GM19455 (cell line): ENCODE data around the gene NTRK1.

Source experiments
- ATAC-seq: cut with Tn5 transposase; IDR thresholded peaks from one replicate; pipeline ENCODE4 v1.9.1; 2021; ENCODE audit not compliant: unreplicated experiment

NTRK1 gene

DNA sequence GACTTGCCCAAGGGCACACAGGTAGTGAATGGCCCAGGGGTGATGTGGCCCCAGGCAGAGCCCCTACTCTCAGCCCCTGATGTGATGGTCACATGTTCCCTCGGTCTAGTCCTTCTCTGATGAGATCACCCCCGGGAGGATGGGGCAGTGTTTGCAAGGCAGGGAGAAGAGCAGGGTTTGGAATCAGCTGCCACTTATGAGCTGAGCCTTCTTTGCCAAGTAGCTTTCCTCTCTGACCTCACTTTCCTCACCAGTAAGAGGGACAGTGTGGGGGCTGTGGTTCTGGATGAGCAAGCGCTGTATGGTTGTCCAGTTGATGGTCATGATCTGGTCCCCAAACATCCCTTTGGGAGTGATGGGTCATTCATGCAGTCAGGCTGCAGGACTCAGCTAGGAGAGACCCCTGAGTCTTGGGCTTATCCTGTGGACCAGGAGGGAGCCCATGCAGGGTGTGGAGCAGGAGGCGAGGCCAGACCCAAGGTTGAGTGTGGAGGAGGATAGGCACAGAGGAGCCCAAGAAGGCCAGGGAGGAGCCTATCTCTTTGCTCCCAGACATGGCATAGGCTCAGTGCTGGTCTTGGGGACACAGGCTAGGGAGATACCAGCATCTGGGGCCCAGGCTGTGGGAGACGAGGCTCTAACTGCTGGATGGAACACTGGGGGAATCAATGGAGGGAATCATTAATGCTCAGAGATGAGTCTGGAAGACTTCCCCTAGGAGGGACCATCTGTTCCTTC is 16.9 kb downstream of the NTRK1 start:
- no peak for ATAC-seq

DNA sequence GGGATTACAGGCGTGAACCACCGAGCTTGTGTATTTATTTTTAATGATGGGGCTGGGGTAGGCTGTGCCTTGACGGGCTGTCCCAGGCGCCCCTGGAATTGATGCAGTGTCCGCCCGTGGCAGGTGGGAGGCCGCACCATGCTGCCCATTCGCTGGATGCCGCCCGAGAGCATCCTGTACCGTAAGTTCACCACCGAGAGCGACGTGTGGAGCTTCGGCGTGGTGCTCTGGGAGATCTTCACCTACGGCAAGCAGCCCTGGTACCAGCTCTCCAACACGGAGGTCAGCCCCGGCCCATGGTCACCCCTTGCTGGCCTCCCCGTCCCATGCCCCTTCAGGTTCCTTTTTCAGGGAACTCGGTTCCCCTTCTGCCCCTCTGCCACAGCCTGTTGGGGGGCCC is 19.2 kb downstream of the NTRK1 start:
- ATAC-seq = no peak

DNA sequence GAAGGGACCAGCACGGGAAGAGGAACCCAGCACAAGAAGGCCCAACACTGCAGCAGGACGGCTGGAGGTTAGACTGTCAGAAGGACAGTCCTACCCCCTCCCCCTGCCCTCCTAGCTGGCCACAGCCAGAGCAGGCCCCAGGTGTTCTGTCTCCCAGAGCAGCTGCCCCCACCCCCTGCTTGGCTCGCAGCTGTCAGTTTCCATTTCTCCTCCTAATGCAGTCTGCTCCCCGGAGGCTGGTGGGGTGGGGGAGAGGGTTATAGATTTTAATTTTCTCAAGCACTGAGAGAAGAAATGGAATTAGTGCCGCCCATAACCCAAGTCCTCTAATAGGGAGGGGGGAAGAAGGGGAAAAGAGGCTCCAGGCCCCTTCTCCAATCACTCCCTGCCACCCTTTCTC is 19.8 kb downstream of the NTRK1 start:
- ATAC-seq = no peak

DNA sequence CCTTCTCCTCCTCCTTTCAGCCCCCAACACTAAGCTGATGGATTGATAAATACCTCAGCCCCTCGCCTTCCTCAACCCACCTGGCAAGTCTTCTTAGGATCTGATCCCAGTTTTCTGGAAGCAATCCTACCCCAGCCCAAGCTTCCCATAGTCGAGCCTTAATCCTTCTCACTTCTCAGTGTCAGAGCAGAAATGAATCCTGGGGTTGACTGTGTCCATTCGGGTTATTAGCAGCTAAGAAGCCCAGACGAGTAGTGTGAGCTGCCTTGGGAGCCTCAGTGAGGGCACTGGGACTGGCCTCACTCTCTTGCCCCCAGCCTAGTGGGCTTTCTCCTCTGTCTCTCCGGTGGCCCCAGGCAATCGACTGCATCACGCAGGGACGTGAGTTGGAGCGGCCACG is 20.4 kb downstream of the NTRK1 start:
- no peak for ATAC-seq

DNA sequence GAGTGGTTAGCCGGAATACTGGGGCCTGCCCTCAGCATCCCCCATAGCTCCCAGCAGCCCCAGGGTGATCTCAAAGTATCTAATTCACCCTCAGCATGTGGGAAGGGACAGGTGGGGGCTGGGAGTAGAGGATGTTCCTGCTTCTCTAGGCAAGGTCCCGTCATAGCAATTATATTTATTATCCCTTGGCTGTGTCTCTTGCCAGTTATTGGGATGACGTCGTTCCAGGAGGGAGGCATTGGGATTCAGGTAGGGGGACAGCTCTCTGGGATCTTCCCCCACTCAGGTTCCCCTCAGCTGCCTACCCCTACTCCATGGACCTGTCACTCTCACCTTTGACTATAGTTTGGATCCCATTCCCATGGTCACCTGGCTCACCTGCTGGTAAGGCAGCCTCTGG is 21.0 kb downstream of the NTRK1 start:
- ATAC-seq = no peak

DNA sequence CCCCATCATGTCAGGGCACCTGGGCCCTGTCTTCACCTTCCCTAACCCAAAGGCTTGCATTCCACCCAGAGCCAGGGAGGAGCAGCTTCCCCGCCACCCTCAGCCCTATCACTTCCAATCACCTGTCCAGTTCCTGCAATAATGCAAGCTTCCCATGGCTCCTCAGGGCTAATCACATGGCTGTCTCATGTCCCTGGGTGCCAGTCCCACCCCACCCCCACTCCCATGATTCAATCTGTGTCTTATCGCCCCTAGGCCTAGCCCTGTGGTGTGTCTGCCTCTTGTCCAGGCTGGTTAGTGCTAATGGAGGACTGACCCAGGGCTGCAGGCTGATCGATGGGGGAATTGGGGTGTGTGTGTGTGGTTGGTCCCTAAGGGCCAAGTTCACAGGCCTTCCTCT is 21.9 kb downstream of the NTRK1 start:
- ATAC-seq = no peak

DNA sequence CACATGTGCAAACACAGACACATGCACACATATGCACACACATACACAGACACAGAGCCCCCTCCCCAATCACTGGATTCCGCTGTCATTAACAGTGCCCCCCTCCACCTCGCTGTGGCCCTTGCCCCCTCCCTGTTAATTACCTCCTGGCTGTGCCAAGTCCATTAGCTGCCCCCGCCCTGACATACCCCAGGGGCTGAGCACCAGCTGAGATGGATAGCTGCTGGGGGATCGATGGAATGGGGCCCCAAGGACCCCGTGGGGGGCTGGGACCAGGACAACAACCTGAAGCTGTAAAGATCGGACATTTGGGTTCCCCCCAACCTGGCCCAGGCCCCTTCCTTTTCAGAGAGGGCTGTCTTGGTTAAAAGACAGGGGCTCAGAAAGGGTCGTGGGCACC is 23.3 kb downstream of the NTRK1 start:
- no peak for ATAC-seq

DNA sequence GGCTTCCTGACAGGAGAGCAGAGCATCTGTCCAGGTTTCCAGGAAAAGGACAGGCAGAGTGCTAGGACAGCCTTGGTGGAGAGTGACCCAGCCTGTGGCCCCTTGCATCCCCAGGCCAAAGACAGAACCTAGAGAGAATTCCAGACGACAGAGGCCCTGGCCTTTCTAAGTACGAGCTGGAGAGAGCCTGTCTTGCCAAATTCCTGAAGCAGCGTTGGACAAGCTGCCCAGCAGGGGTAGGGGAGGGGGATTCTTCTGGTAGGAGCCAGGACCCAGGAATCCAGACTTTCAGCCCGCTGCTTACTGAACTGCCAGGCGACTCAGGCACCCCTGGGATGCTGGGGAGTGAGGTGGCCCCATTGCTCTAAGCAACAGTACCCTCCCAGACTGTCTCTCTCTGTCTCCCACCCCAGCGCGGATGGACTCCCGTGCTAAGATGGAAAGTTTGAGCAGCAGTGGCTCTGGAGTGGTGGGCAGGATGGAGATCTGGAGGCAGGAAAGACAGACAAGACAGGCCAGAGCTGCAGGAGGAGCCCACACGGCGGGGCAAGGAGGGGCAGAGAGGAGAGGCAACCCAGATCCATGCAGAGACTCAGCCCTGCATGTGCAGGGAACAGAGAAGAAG is 24.0 kb downstream of the NTRK1 start:
- ATAC-seq = no peak

DNA sequence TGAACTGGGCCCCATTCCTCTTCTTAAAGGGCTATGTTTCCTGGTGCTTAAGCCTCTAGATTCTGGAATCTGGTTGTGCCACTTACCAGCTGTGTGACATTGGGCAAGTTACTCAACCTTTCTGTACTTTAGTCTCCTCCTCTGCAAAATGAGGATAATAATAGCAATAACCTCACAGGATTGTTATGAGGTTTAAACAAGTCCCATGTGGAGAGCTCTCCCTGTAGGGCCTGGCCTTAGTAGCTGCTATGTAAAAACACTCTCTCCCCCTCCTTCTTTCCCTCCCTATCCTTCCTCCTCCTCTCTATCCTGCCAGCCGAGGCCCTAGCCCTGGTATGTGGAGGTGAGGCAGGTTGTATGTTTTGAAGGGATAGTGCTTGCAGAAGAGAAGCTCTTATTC is 24.6 kb downstream of the NTRK1 start:
- no peak for ATAC-seq

DNA sequence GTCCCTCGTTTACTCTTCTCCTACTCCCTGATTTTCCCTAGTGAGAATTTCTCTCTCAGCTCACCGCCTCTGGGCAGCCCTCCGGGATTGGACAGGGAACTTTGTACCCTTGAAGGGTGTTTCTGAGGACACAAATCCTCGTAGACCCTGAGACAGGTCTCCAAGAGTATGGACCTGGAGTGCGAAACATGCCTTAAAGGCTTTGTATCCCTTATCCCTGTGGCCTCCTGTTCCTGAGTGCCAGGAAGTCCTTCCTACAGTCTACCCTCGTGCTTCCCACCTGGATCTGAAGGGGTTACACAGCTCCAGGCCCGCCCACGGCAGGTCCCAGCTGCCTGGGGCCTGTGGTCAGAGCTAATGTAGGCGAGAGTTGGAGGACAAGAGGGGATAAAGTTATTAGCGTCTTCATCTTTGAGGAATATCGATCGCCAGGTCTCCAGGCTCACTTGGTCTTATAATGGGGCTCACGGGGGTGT is 25.3 kb downstream of the NTRK1 start:
- no peak for ATAC-seq

DNA sequence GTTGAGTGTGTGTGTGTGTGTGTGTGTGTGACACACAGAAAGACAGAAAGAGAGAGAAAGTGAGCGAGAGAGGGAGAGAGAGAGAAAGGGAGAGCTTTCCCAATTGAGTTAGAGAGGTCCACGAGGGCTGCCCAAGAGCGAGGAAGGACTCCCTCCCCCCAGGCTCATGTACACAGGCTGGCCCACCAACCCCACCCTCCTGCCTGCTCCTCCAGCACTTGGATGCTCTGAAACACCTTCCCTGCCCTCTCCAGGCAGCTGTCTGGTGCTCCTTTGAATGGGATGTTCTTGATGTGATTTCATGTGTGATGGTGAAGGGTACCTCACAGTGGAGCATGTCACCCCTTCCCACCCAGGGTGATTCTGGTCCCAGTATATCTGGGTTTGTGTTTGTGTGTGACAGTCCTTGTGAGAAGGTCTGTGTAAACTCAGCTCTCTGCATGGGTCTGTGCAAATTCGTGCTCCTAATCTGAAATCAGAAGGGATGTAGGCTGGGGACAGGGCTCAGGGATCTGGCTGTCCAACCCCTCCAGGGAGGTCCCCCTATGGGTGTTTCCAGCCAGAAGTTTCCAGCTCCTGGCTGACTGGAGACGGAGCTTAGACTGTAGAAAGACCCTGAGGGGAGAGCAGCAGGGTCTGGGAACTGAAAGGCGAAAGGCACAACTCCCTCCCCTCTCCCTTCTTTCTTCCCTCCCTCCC is 26.1 kb downstream of the NTRK1 start:
- no peak for ATAC-seq

DNA sequence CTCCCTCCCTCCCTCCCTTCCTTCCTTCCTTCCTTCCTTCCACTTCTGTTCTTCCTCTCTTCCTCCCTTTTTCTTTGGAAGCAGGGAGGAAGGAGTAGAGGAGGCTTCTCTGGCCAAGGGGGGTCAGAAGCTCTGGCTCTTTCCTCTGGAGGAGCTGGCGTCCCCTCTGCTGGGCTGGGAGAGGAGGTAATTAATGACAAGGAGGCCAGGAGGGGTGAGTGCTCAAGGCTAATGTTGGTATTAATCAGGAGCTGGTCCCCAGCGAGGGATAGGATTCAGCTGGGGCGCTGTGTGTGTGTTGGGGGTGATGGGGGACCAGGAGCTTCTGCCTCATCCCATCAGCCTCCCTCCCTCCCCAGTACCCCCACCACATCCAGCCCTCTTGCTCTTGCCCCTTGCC is 26.7 kb downstream of the NTRK1 start:
- no peak for ATAC-seq

DNA sequence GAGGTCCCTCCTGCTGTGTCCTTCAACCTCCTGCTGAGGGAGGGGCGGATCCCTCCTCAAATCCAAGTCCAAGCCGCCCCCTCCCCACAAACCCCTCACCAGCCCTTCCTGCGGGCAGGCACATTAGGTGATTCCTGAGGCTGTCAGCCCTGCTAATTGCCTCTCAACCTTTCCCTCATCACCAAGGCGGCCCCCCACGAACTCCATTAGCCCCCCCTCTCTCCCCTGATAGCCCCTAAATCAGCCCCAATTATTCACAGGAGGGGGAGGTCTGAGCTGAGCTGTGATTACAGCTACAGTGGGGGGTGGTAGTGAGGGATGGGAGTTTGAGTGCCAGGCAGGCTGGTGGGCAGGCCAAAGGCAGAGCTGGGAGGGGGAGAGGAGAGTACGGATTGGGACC is 27.1 kb downstream of the NTRK1 start:
- no peak for ATAC-seq

DNA sequence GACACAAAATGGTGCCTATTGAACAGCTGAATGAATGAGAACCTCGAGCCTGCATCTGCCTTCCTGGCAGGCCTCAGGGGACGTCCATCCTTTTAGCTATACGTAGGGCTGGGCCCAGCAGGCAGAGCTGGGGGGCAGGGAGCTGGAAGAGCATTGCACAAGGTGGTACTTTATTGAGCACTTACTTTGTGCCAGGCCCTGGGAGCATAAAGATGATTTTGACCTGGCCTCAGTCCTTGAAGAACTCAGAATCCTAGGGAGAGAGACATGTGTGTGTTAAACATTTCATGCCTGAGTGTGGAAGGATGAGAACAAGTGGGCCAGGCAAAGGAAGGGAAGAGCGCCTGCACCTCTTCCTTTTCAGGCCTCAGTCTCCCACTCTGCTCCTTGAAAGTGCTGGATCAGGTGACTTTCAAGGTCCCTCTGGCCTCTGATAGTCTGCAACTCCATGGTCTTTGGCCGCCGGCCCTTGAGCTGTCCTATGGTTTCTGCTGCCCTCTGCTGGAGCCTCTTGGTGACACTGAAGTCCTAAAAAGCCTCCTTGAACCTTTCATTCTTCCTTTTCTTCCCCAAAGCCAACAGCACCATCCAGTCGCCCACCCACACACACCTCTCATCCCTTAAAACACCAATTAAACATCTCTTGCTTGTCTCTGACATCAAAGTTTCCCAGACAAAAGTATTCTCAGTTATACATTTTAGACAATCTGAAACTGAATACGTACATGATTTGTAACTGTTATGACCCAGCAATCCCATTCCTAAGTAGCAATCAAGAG is 29.3 kb downstream of the NTRK1 start:
- no peak for ATAC-seq

DNA sequence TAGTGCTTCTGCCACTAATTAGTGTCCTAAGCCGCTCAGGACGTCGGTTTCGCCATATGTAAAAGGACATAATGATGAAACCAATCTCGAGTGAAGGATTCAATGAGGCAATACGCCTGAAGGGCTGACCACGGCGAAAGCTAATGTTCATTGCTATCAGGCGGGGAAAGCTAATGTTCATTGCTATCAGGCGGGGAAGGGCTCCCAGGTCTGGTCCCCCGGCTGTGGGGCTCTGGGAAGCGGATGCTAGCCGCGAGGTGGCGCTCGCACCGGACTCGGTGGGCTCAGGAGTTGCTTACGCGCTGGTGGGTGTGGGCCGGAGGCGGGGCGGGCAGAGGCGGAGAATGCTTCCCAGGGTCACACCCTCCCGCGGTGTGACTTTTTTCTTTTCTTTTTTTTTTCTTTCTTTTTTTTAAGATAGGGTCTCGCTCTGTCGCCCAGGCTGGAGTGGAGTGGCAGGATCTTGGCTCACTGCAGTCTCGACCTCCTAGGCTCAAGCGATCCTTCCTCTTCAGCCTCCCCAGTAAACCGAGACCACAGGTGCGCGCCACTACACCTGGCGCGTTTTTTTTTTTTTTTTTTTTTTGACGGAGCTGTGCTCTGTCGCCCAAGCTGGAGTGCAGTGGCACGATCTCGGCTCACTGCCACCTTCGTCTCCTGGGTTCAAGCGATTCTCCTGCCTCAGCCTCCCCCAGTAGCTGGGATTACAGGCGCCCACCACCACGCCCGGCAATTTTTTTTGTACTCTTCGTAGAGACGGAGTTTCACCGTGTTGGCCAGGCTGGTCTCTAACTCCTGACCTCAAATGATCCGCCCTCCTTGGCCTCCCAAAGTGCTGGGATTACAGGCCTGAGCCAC is 31.8 kb downstream of the NTRK1 start:
- ATAC-seq = no peak

DNA sequence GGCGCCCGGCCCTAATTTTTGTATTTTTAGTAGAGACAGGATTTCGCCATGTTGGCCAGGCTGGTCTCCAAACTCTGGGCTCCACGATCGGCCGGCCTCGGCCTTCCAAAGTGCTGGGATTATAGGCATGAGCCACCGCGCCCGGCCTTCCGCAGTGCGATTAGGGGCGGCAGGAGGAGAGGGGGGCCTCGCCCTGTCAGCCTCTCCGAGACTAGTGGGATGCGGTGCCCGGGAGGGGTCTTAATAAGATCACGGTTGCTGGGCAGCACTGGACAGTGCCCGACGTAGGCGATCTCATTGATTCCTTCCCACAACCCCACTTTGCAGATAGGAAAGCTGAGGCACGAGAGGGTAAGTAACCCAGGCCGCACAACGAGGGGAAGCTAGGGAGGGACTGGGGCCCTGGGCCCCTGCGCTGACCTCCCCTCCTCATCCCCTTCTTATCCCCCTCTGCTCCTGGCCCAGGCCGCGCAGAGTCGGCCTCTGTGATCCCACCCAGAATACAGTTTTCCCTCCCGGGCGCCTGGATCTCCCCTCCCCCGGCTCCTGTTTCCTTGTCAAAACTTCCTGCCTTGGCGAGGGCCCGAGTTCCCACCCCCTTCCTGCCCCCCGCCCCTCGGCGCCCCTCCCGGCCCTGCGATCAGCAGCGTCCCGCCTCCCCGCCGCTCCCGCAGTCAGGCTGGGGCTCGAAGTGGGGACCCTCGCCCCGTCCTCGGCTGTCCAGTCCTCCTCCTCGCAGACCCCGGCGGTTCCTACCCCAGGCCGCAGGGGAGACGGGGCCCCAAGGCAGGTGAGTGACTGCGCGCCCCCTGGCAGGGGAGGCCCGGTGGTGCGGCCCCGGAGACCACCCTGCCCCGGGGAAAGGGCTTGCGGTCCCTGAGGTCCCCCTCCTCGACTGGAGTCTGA is 32.6 kb downstream of the NTRK1 start, which contains the start of gene PEAR1:
Gene PEAR1, plus strand, starts transcription at position 671 of the 906 bp plus-strand sequence. CDS start 10,209 bp downstream, outside the sequence.
- ATAC-seq = no peak

DNA sequence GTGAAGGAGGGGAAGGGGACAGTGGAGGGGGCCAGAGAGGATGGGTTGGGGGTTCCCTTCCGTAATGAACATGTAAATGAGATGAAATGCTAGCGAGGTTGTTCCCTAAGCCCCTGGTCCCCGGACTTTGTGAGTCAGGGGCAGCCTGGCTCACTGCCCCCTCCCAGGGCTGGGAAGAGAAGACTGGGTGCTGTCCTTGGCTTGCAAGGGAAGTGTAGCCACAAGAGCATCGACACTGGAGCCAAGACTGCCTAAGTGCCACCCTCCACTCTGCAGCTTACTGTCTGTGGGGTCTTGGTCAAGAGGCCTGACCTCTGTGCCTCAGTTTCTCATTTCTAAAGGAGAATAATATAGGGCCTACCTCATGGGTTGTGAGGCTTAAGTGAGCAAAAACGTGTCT is 33.3 kb downstream of the NTRK1 start:
- ATAC-seq = no peak

DNA sequence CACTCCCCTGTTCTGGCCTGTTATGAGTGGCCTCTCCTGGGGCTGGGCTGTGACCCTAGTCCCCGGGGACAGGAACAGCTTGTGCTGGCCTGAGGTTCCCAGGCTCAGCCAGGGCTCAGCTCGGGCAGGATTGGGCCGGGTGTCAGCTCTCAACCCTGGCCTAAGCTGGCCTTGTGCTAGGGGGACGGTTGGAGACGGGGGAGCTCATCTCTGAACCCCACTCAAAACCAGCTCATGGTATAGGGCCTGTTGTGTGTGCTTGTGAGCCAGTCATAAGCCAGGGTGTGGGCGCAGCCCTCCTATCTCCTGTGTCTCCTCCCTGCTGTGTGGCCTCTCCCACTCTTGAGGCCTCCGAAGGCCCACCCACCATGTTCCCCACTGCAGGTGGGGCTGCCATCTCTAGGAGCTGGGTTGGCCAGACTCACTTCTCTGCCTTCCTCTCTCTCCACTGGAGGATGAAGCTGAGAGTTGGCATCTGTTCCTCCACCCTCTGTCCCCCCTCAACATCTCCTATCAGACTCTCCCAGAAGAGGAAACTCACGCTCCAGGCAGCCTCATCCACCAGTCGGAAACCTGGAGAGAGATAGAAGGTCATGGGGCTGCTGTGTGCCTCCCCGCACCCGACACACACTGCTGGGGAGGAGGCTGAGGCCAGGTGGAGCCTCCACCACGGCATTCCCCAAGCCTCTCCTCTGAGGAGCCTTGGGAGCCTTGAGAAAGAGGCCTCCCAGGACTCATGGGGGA is 34.2 kb downstream of the NTRK1 start:
- ATAC-seq = no peak

DNA sequence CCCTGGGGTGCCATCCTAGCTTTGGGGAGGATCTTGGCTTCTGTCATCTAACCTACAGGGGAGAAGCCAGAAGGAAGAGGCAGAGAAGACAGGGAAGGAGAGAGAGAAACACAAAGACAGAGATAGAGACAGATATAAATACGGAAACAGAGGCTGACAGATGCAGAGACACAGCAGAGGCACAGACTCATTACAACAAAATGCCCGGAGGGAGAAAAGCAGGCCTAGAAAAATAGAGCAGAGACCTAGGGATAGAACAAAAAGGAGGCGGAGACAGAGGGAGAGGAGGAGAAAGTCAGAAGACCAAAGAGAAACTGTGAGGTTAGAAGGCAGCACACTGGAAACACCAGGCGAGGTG is 34.8 kb downstream of the NTRK1 start:
- no peak for ATAC-seq
